Measurements from ENCODE around the gene IDUA.
"Not testable (repeated sequence)": the region's sequence is repeated elsewhere in the genome, so short reads cannot be mapped to it uniquely, and the experiment has no call there.

DNA sequence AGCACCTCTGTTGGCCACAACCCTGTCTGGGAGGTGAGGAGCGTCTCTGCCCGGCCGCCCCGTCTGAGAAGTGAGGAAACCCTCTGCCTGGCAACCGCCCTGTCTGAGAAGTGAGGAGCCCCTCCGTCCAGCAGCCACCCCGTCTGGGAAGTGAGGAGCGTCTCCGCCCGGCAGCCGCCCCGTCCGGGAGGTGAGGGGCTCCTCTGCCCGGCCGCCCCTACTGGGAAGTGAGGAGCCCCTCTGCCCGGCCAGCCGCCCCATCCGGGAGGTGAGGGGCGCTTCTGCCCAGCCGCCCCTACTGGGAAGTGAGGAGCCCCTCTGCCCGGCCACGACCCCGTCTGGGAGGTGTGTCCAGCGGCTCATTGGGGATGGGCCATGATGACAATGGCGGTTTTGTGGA lies 10.8 kb upstream of the IDUA start:
- TF ChIP-seq EZH2 (IDR thresholded peaks at IDR 0.05; ENCODE audit: insufficient read depth, poor library complexity, severe bottlenecking); EZH2phosphoT487 (IDR thresholded peaks at IDR 0.05; ENCODE audit: insufficient read depth, low read depth): not testable (repeated sequence)
